GM21619 (cell line): ENCODE data around the gene ASB5.
"Not testable (repeated sequence)": the region's sequence is repeated elsewhere in the genome, so short reads cannot be mapped to it uniquely, and the experiment has no call there.

Experiments
- ATAC-seq: cut with Tn5 transposase; IDR thresholded peaks from one replicate; pipeline ENCODE4 v1.9.1; 2021; ENCODE audit not compliant: unreplicated experiment

ASB5 gene

GRCh38 chr4:176226736-176227135 is 42.3 kb downstream of the ASB5 start:
- no peak for ATAC-seq

GRCh38 chr4:176223561-176223960 is 45.5 kb downstream of the ASB5 start:
- ATAC-seq: no peak

GRCh38 chr4:176222149-176222548 is 46.9 kb downstream of the ASB5 start:
- ATAC-seq: no peak

- ATAC-seq: no peak
Measured at GRCh38 chr4:176217510-176217909, 51.5 kb downstream of the ASB5 start.

GRCh38 chr4:176212351-176212750 is 56.7 kb downstream of the ASB5 start:
- not testable (repeated sequence) for ATAC-seq

GRCh38 chr4:176210579-176211296 is 58.3 kb downstream of the ASB5 start:
- ATAC-seq: no peak

- ATAC-seq: no peak
Measured at GRCh38 chr4:176210101-176210500, 58.9 kb downstream of the ASB5 start.

GRCh38 chr4:176209535-176209934 is 59.5 kb downstream of the ASB5 start:
- no peak for ATAC-seq

- ATAC-seq: no peak
Measured at GRCh38 chr4:176207839-176208238, 61.2 kb downstream of the ASB5 start.

- no peak for ATAC-seq
Measured at GRCh38 chr4:176205299-176205698, 63.7 kb downstream of the ASB5 start.

- no peak for ATAC-seq
Measured at GRCh38 chr4:176198316-176198903, 70.6 kb downstream of the ASB5 start.

- ATAC-seq: peak; percentile 97
Measured at GRCh38 chr4:176195184-176195978, 73.6 kb downstream of the ASB5 start, which contains the start of gene SPATA4. Gene SPATA4 (minus strand): TSS chr4:176195585. CDS start chr4:176195562, 23 bp downstream.

- ATAC-seq: no peak
Measured at GRCh38 chr4:176193938-176194337, 75.1 kb downstream of the ASB5 start.

- ATAC-seq: no peak
Measured at GRCh38 chr4:176193126-176193525, 75.9 kb downstream of the ASB5 start.

- no peak for ATAC-seq
Measured at GRCh38 chr4:176191974-176192373, 77.0 kb downstream of the ASB5 start.

GRCh38 chr4:176189891-176190795 is 78.9 kb downstream of the ASB5 start:
- ATAC-seq: no peak

- ATAC-seq: no peak
Measured at GRCh38 chr4:176188654-176189053, 80.4 kb downstream of the ASB5 start.

GRCh38 chr4:176187624-176188023 is 81.4 kb downstream of the ASB5 start:
- ATAC-seq: no peak

- no peak for ATAC-seq
Measured at GRCh38 chr4:176186671-176187395, 82.2 kb downstream of the ASB5 start.

GRCh38 chr4:176186067-176186466 is 83.0 kb downstream of the ASB5 start:
- ATAC-seq: peak; percentile 53
